HUES48 (cell line): ENCODE results near the gene DYSF.

Source experiments
- H3K27ac ChIP-seq: one replicate; pipeline ENCODE4 v1.7.0; 2013; ENCODE audit warnings: low read depth, low read length, inconsistent platforms
- H3K27me3 ChIP-seq: 2 replicates; pipeline ENCODE4 v1.6.1; 2013; ENCODE audit warnings: mild to moderate bottlenecking, low read length; ENCODE audit not compliant: control insufficient read depth, insufficient read depth
- H3K36me3 ChIP-seq: 2 replicates; pipeline ENCODE4 v1.6.1; 2013; ENCODE audit warnings: low read length; ENCODE audit not compliant: control insufficient read depth, insufficient read depth
- H3K4me1 ChIP-seq: 2 replicates; pipeline ENCODE4 v1.6.1; 2013; ENCODE audit warnings: mild to moderate bottlenecking, low read length; ENCODE audit not compliant: control insufficient read depth, insufficient read depth
- H3K4me3 ChIP-seq: 2 replicates; pipeline ENCODE4 v1.5.1; 2013; ENCODE audit warnings: mild to moderate bottlenecking, low read depth, low read length
- H3K9ac ChIP-seq: 2 replicates; pipeline ENCODE4 v1.6.1; 2013; ENCODE audit warnings: mild to moderate bottlenecking, low read depth, low read length, moderate library complexity
- H3K9me3 ChIP-seq: 2 replicates; pipeline ENCODE4 v1.6.1; 2013; ENCODE audit warnings: low read length; ENCODE audit not compliant: control insufficient read depth, insufficient read depth

Gene DYSF

DNA sequence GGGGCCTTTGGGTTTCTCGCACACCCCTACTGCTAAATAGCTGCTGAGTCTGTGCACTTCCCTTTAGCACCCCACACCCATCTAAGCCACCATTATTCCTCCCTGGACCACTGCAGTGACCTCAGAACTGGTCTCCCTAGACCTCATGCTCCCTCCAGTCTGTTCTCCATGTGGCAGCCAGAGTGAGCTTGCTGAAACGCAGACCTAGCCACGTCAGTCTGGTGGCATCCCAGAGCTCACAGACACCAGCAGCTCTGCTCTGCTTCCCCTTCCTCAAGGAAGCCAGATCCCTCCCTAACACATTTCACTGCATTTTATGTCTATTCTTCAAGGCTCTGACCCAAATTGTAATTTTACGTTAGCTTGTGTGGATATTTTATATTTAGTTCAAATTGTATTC, 144.4 kb downstream of the DYSF start:
- no peak overlapping the region for H3K4me3 ChIP-seq
- no peak overlapping the region for H3K27ac ChIP-seq
- no peaks in the 10 kb centered on the region for H3K4me1 ChIP-seq
- H3K36me3 ChIP-seq, result no peaks in the 10 kb centered on the region
- no peaks in the 10 kb centered on the region for H3K27me3 ChIP-seq
- no peak overlapping the region for H3K9ac ChIP-seq
- H3K9me3 ChIP-seq, result no peaks in the 10 kb centered on the region

- Histone ChIP-seq H3K36me3 (no peaks in the 10 kb centered on the region), H3K9ac (no peak overlapping the region), H3K9me3 (no peaks in the 10 kb centered on the region), H3K27ac (no peak overlapping the region), H3K4me1 (peaks cover 5% of the 10 kb centered on the region; the same call in 1 of the 2 replicates), H3K4me3 (no peak overlapping the region), H3K27me3 (no peaks in the 10 kb centered on the region)
Measured at GRCh38 chr2:71598526-71598925, 145.2 kb downstream of the DYSF start.

GRCh38 chr2:71599038-71599437, 145.7 kb downstream of the DYSF start:
- H3K36me3 ChIP-seq, result no peaks in the 10 kb centered on the region
- H3K4me1 ChIP-seq, result peaks cover 8% of the 10 kb centered on the region; the same call in 1 of the 2 replicates
- H3K9ac ChIP-seq, result no peak overlapping the region
- no peaks in the 10 kb centered on the region for H3K27me3 ChIP-seq
- no peak overlapping the region for H3K27ac ChIP-seq
- no peak overlapping the region for H3K4me3 ChIP-seq
- no peaks in the 10 kb centered on the region for H3K9me3 ChIP-seq

DNA sequence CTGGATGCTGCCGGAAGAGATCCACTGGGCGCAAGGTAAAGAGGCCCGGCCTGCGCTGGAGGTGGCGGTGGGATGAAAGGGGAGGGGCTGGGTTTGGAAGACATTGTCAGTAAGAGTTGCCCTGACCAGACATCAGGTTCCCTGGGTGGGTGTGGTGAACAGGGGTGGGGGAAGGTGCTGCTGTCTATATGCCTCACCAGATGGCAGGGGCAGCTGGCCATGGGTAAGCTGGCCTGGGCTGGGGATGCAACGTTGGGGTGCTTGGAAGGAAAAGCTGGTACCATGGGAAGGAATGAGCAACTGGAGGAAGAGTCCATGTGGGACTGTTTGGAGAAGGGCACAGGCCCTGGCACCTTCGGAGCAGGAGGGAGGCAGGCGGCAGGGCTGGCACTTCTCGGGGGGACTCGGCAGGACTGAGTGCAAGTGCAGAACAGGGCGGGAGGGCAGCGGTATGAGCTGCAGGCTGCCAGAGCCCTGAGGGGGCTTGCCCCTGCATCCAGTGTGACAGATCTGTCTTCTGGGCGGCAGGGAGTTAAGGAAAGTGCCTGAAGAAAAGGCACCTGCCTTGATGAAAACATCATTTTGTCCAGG, 146.4 kb downstream of the DYSF start:
- H3K4me3 ChIP-seq, result no peak overlapping the region
- no peaks in the 10 kb centered on the region for H3K36me3 ChIP-seq
- H3K27me3 ChIP-seq, result no peaks in the 10 kb centered on the region
- no peak overlapping the region for H3K27ac ChIP-seq
- no peaks in the 10 kb centered on the region for H3K9me3 ChIP-seq
- no peak overlapping the region for H3K9ac ChIP-seq
- peaks cover 9% of the 10 kb centered on the region; the same call in 1 of the 2 replicates for H3K4me1 ChIP-seq

DNA sequence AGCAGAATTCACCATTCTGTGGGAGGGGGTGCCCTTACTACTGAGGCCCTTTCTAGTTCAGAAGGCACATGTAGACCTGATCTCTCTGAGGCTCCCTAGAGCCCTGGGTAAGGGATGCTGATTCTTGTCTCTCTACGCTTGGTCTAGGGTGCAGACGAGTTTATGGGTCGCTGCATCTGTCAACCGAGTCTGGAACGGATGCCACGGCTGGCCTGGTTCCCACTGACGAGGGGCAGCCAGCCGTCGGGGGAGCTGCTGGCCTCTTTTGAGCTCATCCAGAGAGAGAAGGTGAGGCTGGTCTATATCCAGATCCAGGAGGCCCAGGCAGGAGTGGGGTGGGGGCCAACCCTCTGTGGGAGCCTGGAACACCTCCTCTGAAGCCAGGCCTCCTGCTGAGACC, 147.2 kb downstream of the DYSF start:
- Histone ChIP-seq H3K36me3 (no peaks in the 10 kb centered on the region), H3K9ac (no peak overlapping the region), H3K27me3 (no peaks in the 10 kb centered on the region), H3K27ac (no peak overlapping the region), H3K4me1 (peaks cover 17% of the 10 kb centered on the region), H3K9me3 (no peaks in the 10 kb centered on the region), H3K4me3 (no peak overlapping the region)

DNA sequence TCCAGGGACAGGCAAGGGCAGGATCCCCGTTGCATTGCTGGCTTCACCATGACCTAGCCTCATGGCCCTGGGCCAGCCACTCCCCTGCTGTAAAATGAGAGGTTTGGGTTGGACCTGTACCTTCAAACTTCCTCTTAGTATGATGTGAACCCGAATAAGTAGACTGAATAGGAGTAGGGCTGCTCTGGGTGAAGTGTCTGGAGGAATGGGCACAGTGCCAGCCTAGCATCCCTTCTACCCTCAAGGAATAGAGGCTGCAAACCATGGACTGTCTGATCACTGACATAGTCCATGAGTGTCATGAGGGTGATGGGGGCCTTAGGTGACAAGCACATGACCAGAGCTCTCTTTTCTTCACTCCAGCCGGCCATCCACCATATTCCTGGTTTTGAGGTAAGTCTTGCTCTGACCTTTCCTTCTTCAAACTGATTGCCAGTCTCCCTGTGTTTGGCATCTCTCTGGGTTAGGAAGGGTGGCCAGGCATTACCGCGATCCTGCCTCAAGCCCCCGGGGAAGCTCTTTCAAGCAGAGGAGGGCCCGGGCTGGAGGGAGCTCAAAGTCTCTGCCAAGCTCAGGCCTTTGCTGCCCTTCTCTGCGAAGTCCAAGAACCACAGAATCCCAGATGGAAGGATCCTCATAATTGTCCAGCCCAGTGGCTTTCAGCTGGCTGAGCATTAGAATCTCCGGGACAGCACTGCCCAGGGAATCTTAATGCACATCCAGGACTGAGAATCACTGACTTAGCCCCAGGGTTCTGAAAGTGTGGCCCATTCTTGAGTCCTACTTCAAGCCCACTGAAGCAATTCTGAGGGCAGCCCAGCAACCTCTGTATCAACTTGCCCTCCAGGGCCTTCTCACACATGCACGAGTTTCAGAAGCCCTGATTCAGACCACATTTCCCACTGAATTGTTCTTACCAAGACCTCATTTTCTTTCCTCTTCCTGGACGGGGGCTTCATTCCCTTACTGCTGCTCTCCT, 148.1 kb downstream of the DYSF start:
- Histone ChIP-seq H3K27me3 (no peaks in the 10 kb centered on the region), H3K4me1 (peaks cover 22% of the 10 kb centered on the region), H3K9me3 (no peaks in the 10 kb centered on the region), H3K9ac (no peak overlapping the region), H3K27ac (no peak overlapping the region), H3K36me3 (no peaks in the 10 kb centered on the region), H3K4me3 (no peak overlapping the region)

- H3K9ac ChIP-seq, result no peak overlapping the region
- H3K27me3 ChIP-seq, result no peaks in the 10 kb centered on the region
- H3K9me3 ChIP-seq, result no peaks in the 10 kb centered on the region
- no peaks in the 10 kb centered on the region for H3K36me3 ChIP-seq
- H3K27ac ChIP-seq, result no peak overlapping the region
- H3K4me3 ChIP-seq, result no peak overlapping the region
- H3K4me1 ChIP-seq, result peaks cover 22% of the 10 kb centered on the region
Measured at GRCh38 chr2:71602115-71602495, 148.7 kb downstream of the DYSF start.

- H3K4me3 ChIP-seq, result no peak overlapping the region
- H3K4me1 ChIP-seq, result peaks cover 22% of the 10 kb centered on the region
- H3K9me3 ChIP-seq, result no peaks in the 10 kb centered on the region
- H3K27me3 ChIP-seq, result no peaks in the 10 kb centered on the region
- H3K36me3 ChIP-seq, result no peaks in the 10 kb centered on the region
- no peak overlapping the region for H3K9ac ChIP-seq
- no peak overlapping the region for H3K27ac ChIP-seq
Measured at GRCh38 chr2:71602581-71602980, 149.2 kb downstream of the DYSF start.

DNA sequence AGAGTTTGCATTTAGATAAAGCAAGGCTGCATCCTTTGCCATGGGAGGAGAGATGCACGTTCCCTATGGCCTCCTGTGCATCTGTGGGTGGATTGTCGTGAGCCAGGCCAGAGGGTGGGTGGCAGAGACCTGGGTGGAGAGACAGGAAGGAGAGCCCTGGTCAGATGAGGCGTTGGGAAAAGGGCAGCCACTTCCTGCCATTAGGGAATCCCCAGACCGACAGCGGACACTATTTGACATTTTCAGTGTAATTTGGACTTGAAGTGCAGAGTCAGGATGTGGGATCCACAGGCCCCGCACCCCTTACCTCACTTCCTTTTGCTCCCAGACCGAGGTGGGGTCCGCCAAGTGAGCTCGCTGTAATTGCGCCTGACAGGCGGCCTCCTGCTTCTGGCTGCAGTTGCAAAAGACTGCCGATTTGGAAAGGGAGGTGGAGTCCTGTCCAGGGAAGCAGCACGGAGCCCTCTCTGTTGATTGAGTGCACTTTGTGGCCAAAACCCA, 150.0 kb downstream of the DYSF start:
- H3K4me1 ChIP-seq, result peaks cover 22% of the 10 kb centered on the region
- no peak overlapping the region for H3K9ac ChIP-seq
- H3K27me3 ChIP-seq, result no peaks in the 10 kb centered on the region
- no peak overlapping the region for H3K27ac ChIP-seq
- no peaks in the 10 kb centered on the region for H3K36me3 ChIP-seq
- H3K9me3 ChIP-seq, result no peaks in the 10 kb centered on the region
- no peak overlapping the region for H3K4me3 ChIP-seq

DNA sequence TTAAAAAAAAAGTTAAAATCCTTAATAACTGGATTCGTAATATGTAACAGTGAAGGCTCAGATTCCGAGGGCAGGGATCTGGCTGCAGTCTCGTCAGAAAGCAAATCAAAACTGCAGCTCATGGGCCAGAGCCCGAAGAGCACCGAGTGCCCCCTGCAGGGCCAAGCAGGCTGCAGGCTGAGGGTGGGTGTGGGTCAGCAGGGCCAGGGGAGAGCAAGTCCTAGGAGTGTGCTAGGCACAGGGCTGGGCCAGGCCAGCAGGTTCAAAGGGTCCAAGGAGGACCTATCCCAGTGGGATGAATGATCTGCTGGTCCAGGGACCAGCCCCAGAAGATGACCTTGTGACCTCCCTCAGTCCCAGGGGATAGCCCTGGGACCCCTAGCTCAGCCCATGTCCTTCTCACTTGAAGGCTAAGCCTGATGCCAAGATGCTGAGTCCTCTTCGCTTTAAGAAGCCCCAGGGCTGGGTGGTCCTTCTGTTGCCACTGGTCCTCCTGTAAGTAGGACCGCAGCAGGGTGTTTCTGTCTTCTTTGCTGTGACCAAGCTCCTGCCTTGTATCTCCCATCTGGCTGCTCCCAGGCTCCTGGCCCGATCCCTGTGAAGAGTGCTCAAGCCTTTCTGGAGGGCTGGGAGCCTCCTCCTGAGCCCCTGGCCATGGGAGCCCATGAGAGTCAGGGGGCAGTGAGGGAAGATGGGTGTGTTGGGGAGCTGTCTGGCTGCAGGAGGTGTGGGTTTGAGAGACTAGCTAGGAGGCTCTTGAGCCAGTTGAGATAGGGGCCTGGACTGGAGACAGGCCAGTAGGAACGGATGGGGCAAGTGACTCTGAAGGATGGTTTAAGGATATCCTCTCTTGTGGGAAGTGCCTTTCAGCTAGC, 150.7 kb downstream of the DYSF start:
- no peak overlapping the region for H3K9ac ChIP-seq
- no peaks in the 10 kb centered on the region for H3K27me3 ChIP-seq
- peaks cover 22% of the 10 kb centered on the region for H3K4me1 ChIP-seq
- no peaks in the 10 kb centered on the region for H3K9me3 ChIP-seq
- no peaks in the 10 kb centered on the region for H3K36me3 ChIP-seq
- H3K27ac ChIP-seq, result no peak overlapping the region
- no peak overlapping the region for H3K4me3 ChIP-seq
